Posterior cingulate gyrus (tissue), 11 donors: Measurements from ENCODE around the gene FAM43A.
A peak's percentile ranks its signal among the peaks of the same experiment; 100 is the strongest.

ENCODE experiments used
- DNase-seq, 10 donors: peaks; one replicate each; pipeline versions ENCODE4 v3.0.0 to v3.0.0-alpha.2; 2020 to 2021; ENCODE audit warnings: mixed read lengths in 3 of 10
- intact Hi-C: fragments of 100-400 bp; cut with DNase I; formaldehyde crosslinking; loops from one replicate; pipeline ENCODE4 v1.15.1; 2023

The FAM43A gene, protein sequence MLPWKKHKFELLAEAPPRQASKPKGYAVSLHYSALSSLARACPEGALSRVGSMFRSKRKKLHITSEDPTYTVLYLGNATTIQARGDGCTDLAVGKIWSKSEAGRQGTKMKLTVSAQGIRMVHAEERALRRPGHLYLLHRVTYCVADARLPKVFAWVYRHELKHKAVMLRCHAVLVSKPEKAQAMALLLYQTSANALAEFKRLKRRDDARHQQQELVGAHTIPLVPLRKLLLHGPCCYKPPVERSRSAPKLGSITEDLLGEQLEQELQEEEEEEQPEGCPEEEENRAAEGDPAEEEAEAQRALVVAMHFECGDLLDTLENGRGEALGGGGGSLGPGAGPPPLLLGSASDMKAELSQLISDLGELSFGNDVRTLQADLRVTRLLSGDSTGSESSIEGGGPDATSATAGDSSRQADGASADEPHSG

DNA sequence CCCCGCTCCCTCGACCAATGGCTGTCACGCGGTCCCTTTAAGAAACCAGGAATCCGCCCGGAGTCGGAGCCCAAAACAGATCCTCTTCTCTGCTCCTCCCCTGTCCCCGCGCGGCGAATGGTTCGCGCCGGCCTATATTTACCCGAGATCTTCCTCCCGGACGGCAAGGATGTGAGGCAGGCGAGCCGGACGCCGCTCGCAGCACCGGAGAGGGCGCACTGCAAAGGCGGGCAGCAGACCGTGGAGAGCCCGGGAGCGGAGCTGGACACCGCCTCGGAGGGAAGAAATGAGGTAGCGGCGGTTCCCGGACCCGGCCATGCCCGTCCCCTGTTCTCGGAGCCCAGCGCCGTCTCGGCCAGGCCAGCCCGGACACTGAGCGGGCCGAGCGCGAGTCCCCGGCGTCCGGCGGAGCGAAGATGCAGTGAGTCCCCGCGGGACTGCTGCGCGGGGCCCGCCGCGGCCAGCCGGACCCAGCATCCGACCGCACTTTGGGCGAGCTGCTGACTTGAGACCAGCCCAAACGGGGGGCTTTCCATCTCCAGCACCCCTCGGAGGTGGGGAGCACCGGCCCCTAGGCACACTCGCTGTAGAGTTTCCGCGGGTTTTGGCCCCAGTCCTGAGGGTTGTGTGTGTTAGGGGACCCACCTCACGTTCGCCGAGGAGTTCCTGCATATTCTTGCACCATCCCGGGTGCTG lies at the start of gene FAM43A:
FAM43A (plus strand) TSS at position 166 of the 696 bp plus-strand sequence. CDS start 944 bp downstream, outside the sequence.
- DNase-seq, result peak; percentile 75 to 99 (median 91)
- intact Hi-C loops, result loop anchor here (1.0 to 10.0 kb wide), 2 partner anchors 269 to 573 kb away; no protein-coding TSS in a partner anchor

GRCh38 chr3:194637066-194637465 lies 48.6 kb upstream of the FAM43A start:
- intact Hi-C loops, result no loop called here
- no peak for DNase-seq

- intact Hi-C loops, result no loop called here
- DNase-seq, result no peak
Observed at GRCh38 chr3:194637541-194638400, 47.9 kb upstream of the FAM43A start.

DNA sequence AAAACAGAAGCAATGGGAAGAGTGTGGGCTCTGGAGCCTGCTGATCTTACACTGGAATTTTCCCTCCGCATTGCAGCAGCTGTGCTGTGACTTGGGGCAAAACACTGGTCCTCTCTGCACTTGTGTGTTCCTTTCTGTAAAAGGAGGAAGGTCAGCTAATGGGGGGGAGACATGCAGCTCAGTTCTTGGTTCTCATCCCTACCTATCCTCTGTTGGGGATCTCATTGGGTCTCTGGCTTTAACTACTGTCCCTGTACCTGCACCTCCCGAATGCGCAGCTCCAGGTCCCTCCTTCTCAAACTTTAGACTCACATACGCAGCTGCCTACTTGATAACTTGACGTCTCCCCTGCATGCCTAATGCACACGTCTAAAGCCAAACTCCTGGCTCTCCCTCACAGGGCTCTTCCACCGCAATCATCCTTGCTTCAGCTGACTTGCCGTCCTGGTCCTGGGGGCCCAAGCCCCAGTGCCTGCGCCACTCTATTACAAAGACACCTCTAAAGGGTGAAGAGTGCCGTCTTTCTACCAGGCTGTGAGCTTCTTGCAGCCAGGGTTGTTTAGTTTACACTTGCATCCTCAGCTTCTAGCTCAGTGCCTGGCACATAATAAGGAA lies 46.6 kb upstream of the FAM43A start:
- intact Hi-C loops, result no loop called here
- no peak for DNase-seq

DNA sequence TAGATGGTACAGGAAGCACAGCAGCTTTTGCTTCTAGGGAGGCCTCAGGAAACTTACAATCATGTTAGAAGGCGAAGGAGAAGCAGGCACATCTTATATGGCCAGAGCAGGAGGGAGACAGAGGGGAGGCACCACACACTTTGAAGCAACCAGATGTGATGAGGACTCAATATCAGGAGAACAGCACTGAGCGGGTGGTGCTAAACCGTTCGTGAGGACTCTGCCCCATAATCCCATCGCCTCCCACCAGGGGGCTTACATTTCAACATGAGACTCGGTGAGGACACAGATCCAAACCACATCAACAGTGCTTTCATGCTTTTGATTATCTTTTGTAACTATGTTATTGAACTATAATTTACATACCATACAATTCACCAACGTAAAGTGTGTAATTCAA lies 44.9 kb upstream of the FAM43A start:
- no peak for DNase-seq
- intact Hi-C loops, result no loop called here

- intact Hi-C loops, result no loop called here
- no peak for DNase-seq
Observed at GRCh38 chr3:194642769-194643168, 42.9 kb upstream of the FAM43A start.

- no peak for DNase-seq
- intact Hi-C loops, result no loop called here
Observed at GRCh38 chr3:194647747-194648146, 37.9 kb upstream of the FAM43A start.

DNA sequence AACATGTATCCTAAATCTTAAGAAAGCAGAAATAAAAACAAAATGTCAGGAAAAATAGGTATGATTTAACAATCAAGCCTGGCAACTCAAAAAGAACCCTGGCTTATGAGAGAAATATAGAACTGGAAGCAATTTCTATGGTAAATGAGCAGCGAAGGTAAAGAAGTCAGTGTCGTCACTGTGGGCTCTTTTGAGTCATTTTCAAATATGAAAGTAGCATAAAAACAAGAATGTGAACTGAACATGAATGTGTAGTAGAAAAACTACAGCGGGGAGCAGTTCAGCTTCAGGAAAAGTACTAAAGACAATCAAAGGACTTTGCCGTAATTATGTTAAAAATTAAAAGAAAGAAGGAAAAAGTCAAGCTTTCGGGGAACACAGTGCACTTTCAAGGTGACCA lies 31.2 kb upstream of the FAM43A start:
- intact Hi-C loops, result no loop called here
- DNase-seq, result no peak

DNA sequence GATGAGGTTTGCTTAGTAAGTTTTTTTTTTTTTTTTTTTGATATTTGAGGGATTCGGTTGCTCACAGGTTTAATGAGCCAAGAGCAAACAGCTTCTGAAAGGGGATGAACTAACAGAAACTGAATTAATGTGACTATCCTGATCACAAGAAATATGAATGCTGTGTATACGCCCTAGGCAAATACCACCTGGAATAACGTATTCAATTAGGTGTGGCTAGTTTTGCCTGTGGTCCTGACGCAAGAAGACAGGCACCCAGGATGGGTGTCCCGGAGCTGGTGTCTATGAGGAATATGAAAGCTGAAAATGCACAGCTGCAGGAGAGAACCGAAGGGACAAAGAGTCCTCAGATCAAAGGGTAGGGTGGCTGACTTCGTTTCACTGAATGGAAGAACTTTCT lies 28.2 kb upstream of the FAM43A start:
- intact Hi-C loops, result no loop called here
- no peak for DNase-seq

- intact Hi-C loops, result no loop called here
- no peak for DNase-seq
Observed at GRCh38 chr3:194658477-194659242, 27.0 kb upstream of the FAM43A start.

GRCh38 chr3:194659778-194660177 lies 25.9 kb upstream of the FAM43A start:
- intact Hi-C loops, result no loop called here

DNA sequence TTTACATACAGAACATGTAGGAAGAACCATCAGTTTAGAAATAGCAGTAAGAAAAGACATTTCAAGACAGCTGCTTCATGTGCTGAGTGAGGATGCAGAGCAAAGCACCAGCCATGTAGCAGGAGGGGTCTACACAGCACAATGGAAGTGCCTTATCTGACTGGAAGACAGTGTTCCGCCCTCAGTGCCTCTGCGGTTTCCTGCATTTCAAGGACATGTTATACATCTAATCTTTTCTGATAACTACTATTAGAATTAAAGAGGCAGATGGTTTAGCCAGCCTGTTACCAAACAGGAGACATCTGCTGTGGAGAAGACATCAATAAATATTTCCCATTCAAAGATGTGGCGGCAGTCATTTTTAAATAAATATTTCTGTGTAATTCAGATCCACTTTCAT lies 24.3 kb upstream of the FAM43A start:
- intact Hi-C loops, result no loop called here
- DNase-seq, result no peak

More at GRCh38 chr3:194659778-194660177, 25.9 kb upstream of the FAM43A start:
- no peak for DNase-seq

- intact Hi-C loops, result no loop called here
- no peak for DNase-seq
Observed at GRCh38 chr3:194661946-194662345, 23.7 kb upstream of the FAM43A start.

- no peak for DNase-seq
- intact Hi-C loops, result no loop called here
Observed at GRCh38 chr3:194664857-194665256, 20.8 kb upstream of the FAM43A start.

- no peak for DNase-seq
- intact Hi-C loops, result no loop called here
Observed at GRCh38 chr3:194667363-194667762, 18.3 kb upstream of the FAM43A start.

GRCh38 chr3:194671511-194671899 lies 14.2 kb upstream of the FAM43A start:
- intact Hi-C loops, result loop anchor here (5.0 kb wide), 1 partner anchor 851 kb away; no protein-coding TSS in a partner anchor
- no peak for DNase-seq

DNA sequence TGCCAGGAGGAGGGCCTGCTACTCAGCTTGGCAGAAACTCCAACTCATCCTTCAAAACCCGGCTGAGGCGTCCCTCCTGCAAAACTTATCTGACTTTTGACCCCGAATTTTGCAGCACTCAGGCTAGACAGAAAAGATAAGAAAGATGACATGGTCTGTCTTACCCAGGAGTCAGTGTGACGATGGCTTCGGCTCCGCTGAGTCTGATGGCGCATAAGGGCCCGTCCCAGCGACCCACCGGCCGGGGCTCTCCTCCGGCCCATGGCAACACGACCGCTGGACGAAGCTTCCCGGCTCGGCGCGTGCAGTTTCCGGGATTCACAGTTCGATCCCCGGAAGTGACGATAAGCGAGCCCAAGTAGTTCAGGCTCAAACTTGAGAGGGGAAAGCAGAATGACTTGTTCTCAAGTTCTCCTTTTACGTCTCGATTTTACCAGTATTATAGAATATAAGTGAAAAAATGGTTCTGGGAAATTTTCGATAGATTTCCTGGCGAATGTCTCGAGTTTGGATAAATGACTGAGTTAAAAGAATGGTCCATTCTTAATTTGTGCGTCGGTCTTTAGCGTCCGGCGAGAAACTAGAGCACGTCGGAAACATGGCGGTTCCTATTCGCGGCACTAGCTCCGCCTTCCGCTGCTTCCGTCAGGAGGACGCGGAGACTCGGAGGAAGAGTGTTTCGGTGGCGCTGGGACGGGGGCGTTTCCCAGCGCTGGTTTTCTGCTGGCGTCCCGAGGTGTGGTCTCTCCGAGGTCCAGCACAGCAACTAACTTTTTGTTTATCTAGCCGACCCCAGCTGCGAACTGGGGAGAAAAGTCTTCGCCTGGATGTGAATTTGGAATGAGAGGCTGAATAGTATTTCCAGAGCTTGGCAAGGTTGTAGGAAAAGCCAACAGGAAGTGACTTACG lies 13.5 kb upstream of the FAM43A start, which contains the start of gene LSG1:
LSG1 (minus strand) TSS at position 292 of the 909 bp plus-strand sequence; CDS start at position 263, 29 bp downstream.
- intact Hi-C loops, result loop anchor here (5.0 kb wide), 1 partner anchor 850 kb away; no protein-coding TSS in a partner anchor
- DNase-seq, result peak; percentile 80 to 98 (median 90)

- intact Hi-C loops, result loop anchor here (5.0 kb wide), 1 partner anchor 849 kb away; no protein-coding TSS in a partner anchor
- no peak for DNase-seq
Observed at GRCh38 chr3:194672876-194673275, 12.8 kb upstream of the FAM43A start.
